ENCODE measurements around the gene SYTL4.
"Not testable (repeated sequence)": the region's sequence is repeated elsewhere in the genome, so short reads cannot be mapped to it uniquely, and the experiment has no call there.

Gene SYTL4

DNA sequence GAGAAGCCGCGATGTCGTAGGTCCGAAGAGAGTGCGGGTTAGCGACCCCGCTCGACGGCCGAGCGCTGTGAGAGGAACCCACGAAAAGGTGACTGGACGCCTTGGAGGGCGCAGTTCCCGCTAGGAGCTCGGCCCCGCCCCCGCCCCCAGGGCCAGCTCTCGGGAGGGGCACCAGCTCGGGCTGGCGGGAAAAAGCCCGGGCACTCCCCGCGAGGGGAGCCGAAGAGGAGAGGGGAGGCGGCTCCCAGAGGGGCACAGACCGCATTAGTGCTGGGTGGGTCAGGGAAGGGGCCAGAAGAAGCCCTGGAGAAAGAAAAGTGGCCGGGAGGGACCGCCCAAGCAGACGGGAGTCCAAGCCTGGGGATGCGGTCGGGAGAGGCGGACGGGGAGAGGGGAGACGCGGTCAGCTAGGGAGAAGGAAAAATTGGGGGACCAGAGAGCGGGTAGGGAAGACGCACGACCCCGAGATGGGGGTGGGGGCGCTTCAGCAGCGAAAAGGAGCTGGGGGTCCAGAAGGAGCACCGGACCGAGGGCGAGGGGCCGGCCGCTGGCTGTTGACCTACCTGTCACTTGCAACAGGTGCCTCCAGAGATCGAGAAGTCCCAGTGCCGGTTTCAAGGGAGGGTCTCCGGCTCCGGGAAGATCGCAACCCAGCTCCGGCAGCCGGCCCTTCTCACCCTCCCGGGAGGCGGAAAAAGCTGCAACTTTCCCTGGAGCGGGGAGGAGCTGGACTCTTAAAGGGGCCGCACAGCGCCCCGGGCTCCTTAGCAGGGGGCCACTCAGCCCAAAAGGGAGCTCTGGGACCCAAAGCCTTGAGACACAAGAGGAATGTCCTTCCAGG, at the start of gene SYTL4:
SYTL4 (minus strand) TSS at position 681 of the 841 bp plus-strand sequence. CDS start 30,084 bp downstream, outside the sequence.
- H3K27me3 Mint-ChIP-seq (ENCODE audit: low read depth, poor library complexity), result peaks cover 57% of the 10 kb centered on the region
- DNase-seq, result peak; percentile 49
- TF ChIP-seq, protein P1, sequence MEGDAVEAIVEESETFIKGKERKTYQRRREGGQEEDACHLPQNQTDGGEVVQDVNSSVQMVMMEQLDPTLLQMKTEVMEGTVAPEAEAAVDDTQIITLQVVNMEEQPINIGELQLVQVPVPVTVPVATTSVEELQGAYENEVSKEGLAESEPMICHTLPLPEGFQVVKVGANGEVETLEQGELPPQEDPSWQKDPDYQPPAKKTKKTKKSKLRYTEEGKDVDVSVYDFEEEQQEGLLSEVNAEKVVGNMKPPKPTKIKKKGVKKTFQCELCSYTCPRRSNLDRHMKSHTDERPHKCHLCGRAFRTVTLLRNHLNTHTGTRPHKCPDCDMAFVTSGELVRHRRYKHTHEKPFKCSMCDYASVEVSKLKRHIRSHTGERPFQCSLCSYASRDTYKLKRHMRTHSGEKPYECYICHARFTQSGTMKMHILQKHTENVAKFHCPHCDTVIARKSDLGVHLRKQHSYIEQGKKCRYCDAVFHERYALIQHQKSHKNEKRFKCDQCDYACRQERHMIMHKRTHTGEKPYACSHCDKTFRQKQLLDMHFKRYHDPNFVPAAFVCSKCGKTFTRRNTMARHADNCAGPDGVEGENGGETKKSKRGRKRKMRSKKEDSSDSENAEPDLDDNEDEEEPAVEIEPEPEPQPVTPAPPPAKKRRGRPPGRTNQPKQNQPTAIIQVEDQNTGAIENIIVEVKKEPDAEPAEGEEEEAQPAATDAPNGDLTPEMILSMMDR (IDR thresholded peaks at IDR 0.05), result no peak

DNA sequence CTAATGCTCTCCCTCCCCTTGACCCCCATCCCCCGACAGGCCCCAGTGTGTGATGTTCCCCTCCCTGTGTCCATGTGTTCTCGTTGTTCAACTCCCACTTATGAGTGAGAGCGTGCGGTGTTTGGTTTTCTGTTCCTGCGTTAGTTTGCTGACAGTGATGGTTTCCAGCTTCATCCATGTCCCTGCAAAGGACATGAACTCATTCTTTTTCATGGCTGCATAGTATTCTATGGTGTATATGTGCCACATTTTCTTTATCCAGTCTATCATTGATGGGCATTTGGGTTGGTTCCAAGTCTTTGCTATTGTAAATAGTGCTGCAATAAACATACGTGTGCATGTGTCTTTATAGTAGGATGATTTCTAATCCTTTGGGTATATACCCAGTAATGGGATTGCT, 37.5 kb upstream of the SYTL4 start:
- not testable (repeated sequence) for H3K4me1 Mint-ChIP-seq; H3K27ac Mint-ChIP-seq; H3K36me3 Mint-ChIP-seq (ENCODE audit: low read depth); H3K4me3 Mint-ChIP-seq; DNase-seq
- Mint-ChIP-seq H3K9me3 (peaks cover 40% of the 10 kb centered on the region), H3K27me3 (ENCODE audit: low read depth, poor library complexity) (peaks cover 42% of the 10 kb centered on the region)

More for the DNA sequence above, at the start of gene SYTL4:
- H3K36me3 Mint-ChIP-seq (ENCODE audit: low read depth), result no peaks in the 10 kb centered on the region
- no peak within 1 kb of the TSS for H3K27ac Mint-ChIP-seq
- H3K4me3 Mint-ChIP-seq, result peak within 1 kb of the TSS; percentile 81
- H3K9me3 Mint-ChIP-seq, result peaks cover 66% of the 10 kb centered on the region
- peaks cover 5% of the 10 kb centered on the region for H3K4me1 Mint-ChIP-seq

DNA sequence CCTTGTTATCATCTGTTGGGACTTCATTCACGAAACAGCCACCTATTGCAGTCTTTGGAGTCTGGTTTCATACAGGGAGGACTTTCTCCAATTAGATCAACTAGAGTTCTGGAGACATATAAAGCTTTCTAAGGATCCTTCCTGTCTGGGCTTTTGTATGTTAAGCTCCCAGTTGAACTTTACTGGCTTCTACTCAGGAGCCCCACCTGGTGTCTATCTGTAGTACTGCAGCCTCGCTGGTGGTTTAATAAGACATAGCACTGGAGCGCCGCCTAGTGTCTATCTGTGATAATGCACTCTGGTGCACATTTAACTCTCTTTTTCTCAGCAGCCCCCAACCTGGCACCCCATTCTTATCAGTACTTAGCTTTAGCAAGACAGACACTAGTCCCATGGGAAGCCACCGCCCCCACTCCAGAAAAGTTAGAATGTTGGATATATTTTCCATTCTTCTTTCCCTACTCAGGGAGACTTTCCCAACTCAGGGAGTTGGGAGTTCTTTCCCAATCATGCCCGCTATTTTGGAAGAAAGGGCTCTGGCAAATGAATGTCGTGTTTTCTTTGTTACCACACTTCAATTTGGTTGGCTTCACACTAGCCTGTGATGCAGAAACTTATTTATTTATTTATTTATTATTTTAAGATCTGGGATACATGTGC, 36.9 kb upstream of the SYTL4 start:
- H3K27ac Mint-ChIP-seq, result no peak overlapping the region
- H3K27me3 Mint-ChIP-seq (ENCODE audit: low read depth, poor library complexity), result peaks cover 42% of the 10 kb centered on the region
- no peaks in the 10 kb centered on the region for H3K4me1 Mint-ChIP-seq
- peaks cover 9% of the 10 kb centered on the region for H3K36me3 Mint-ChIP-seq (ENCODE audit: low read depth)
- peaks cover 45% of the 10 kb centered on the region for H3K9me3 Mint-ChIP-seq
- DNase-seq, result peak; percentile 90
- TF ChIP-seq, protein P1 (IDR thresholded peaks at IDR 0.05), result peak; percentile 99
- H3K4me3 Mint-ChIP-seq, result no peak overlapping the region

DNA sequence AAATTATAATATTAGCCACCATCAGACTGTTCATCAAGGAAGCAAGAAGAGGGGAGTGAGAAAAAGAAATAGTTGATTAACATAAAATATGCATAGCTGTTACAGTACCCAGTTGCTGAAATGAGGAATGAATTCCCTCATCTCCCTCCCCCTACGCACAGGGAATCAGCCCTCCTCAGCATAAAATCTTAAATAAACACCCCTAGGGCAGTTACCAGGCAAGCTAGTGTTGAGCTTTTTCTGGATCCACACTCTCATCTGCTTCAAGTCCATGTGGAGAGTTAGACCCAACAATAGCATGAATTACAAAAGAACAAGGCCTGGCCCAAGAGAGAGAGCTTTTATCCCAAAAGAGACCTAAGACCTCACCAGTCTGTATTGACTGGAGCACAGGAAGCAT, 19.0 kb upstream of the SYTL4 start:
- Mint-ChIP-seq H3K9me3 (peaks cover 34% of the 10 kb centered on the region), H3K27me3 (ENCODE audit: low read depth, poor library complexity) (no peaks in the 10 kb centered on the region)

DNA sequence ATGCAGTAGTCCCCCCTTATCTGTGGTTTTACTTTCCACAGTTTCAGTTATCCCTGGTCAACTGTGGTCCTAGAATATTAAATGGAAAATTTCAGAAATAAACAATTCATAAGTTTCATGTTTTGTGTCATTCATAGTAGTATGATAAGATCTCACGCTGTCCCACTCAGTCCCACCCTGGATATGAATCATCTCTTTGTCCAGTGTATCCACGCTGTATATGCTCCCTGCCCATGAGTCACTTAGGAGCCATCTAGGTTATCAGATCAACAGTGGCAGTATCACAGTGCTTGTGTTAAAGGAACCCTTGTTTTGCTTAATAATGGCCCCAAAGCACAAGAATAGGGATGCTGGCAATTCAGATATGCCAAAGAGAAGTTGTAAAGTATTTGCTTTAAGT, 16.2 kb upstream of the SYTL4 start:
- no peak overlapping the region for H3K27ac Mint-ChIP-seq
- H3K4me1 Mint-ChIP-seq, result no peaks in the 10 kb centered on the region
- no peak overlapping the region for H3K4me3 Mint-ChIP-seq
- no peaks in the 10 kb centered on the region for H3K27me3 Mint-ChIP-seq (ENCODE audit: low read depth, poor library complexity)
- TF ChIP-seq, protein P1 (IDR thresholded peaks at IDR 0.05), result no peak
- no peak for DNase-seq
- H3K9me3 Mint-ChIP-seq, result peaks cover 26% of the 10 kb centered on the region
- H3K36me3 Mint-ChIP-seq (ENCODE audit: low read depth), result no peaks in the 10 kb centered on the region

More for the DNA sequence above, 19.0 kb upstream of the SYTL4 start:
- Mint-ChIP-seq H3K27ac (no peak overlapping the region), H3K4me1 (no peaks in the 10 kb centered on the region), H3K4me3 (no peak overlapping the region), H3K36me3 (ENCODE audit: low read depth) (no peaks in the 10 kb centered on the region)
- TF ChIP-seq, protein P1 (IDR thresholded peaks at IDR 0.05), result no peak
- DNase-seq, result no peak

DNA sequence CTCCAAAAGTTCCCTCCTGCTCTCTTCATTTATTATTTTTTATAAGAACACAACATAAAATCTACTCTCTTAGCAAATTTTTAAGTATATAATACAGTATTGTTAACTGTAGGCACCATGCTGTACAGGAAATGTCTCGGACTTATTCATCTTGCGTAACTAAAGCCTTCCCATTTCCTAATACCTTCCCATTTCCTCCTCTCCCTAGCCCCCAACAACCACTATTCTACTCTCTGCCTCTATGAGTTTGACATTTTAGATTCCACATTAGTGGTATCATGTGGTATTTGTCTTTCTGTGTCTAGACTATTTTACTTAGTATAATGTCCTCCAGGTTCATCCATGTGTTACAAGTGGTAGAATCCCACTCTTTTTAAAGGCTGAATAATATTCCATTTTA, 15.8 kb upstream of the SYTL4 start:
- Mint-ChIP-seq H3K4me1 (no peaks in the 10 kb centered on the region), H3K4me3 (no peak overlapping the region), H3K27ac (no peak overlapping the region), H3K9me3 (peaks cover 22% of the 10 kb centered on the region), H3K36me3 (ENCODE audit: low read depth) (no peaks in the 10 kb centered on the region), H3K27me3 (ENCODE audit: low read depth, poor library complexity) (no peaks in the 10 kb centered on the region)
- no peak for DNase-seq
- TF ChIP-seq, protein P1 (IDR thresholded peaks at IDR 0.05), result no peak
